NCI-H526 (cell line): Measurements from ENCODE around the gene ZNF22.

Experiments
- DNase-seq, 2 experiments: peaks; one replicate each; lab custom pipeline; 2025; lab: John Stamatoyannopoulos, UW

ZNF22 gene

DNA sequence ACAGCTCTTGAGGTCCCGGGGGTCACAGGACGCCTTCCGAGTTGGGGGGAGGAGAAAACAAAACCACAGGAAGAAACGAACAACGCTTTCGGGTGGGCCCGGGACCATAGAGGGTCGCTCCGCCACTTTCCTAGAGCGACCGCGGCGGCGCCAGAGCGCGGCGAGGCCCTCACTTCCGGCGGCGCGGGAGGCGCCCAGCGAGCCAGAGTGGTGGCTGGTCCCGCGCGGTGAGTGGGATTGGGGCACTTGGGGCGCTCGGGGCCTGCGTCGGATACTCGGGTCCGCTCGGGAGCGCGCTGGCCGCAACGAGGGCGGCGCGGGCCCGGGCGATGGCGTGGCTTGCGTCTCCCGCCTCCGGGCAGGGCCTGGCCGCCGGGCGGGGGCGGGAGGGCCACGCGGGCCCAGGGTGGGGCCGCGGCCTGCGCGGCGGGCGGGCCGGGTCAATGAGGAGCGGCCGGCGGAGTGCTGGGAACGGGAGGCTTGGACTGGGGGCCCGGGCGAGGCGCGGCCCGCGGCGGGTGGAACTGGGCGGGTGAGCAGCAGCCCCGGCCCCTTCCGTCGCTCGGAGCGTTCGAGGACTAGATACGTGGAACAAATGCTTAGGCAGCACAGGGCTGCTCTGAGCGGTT, at the start of gene ZNF22:
TSS of gene ZNF22 (plus strand) at position 172 of the 629 bp plus-strand sequence. CDS start 2,446 bp downstream, outside the sequence.
- DNase-seq, result peak in 1 of 2 experiments; percentile 53

DNA sequence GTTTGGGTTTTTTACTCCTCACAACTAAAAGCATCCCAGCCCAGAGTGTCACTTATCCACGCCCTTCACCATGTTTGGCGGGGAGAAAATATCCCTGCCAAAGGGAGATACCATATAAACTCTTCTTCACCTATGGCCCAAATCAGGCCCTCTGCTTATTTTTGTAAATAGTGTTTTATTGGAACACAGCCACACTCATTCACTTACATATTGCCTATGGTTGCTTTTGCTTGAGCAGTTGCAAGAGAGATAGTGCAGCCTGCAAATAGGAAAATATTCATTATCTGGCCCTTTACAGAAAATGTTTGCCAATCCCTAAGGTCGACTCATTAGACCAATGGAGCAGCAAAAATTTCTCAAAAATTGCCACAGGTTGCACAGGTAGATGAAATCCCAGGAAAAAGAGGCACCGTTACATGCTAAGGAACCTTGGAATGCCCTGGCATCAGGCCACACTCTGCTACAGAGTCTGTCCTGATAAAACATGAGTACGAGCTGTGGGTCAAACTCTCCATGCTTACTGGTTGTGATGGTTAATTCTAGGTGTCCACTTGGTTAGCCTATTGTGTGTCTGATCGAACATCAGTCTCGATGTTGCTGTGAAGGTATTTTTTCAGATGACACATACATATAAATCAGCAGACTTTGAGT, 49.0 kb upstream of the ZNF22 start:
- DNase-seq, result no peak

DNA sequence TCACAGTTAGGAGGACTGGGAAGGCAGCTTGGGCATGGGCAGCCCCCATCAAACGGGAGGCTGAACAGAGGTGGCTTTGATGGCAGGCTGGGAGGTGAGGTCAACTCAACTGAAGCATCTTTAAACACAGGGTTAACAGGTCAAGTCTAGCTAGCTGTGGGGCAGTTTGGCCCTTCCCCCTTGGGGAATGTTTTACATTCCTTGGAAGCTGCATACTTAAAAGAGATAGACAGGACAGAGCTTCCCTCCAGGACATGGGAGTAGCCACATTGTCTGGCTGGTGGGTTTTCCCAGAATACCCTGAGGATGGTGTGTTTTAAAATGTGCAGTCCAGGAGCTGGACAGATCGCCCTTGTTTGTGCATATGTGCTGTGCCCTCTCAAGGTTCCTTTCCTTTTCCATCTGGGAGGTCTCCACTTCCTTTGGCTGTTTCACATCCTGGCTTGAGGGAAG, 47.9 kb upstream of the ZNF22 start:
- no peak for DNase-seq

DNA sequence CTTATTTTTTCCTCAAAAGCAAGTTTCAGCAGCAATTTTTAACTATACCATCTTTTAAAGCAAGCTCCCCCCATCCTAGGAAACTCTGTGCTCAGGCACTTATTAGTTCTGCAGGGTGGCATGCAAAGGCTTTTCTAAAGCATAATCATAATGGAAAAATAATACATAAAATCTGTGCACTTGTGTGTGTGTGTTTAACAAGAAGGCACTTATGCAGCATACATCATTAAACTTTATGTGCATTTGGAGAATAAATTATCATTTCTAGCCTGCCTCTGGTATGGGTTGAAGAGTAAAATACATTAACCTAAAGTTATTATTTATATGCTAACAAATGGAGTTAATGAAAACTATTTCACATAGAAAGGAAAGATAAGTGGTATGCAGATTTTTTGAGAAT, 46.7 kb upstream of the ZNF22 start:
- no peak for DNase-seq

DNA sequence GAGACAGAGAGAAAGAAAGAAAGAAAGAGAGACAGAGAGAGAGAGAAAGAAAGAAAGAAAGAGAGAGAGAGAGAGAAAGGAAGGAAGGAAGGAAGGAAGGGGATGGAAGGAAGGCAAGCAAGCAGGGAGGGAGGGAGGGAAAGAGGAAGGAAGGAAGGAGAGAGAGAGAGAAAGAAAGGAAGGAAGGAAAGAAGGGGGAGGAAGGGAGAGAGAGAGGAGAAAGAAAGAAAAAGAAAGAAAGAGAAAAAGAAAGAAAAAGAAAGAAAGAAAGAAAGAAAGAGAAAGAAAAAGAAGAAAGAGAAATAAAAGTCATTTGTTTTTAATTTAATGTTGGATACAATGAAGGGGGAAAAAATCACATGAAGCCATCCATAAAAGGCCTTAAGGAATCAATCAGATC, 45.8 kb upstream of the ZNF22 start:
- no peak for DNase-seq

DNA sequence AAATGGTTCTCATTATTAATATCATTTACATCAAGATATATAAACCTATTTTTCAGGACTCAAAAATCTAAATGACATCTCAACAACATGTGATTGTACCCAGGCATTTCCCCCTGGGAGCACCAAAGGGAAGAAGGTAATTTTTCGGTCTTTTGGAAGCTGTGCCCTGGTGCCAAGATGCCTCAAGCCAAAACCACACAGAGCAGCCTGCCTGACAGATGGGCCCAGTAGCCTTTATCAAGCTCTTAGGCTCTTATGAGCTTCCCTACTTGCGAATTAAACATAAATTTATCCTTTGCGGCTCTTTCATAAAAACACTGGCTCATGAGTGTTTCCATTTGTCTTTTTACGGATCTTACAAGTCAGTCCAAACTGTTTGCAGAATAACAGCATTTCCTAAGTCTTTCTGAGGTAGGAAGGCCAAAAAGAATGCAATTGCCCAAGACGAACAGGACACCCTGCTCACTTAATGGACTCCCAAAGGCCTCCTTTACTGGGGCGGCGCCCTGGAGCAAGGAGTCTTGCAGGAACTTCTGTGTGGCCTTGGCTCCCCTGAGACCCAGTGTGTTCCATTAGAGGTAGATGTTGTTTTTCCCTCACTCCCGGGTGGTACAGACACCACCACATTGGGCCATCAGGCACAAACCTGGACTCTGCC, 45.2 kb upstream of the ZNF22 start:
- DNase-seq, result no peak

DNA sequence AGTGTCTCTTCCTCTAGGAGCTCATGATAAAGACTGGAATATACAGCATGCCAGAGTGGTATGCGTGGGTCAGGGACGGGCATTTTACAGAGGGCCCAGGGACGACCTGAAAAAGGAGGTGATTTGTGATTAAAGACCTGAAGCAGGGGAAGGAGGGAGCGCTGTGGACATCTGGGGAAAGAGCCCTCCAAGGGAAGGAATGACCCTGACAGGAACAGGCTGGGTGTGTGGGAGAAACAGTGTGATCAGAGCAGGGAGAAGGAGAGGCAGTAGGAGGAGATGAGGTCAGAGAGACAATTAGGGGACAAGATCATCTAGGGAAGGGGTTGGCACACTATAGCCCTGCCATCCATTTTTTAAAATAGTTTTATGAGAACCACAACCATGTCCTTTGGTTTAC, 44.5 kb upstream of the ZNF22 start:
- DNase-seq, result no peak

DNA sequence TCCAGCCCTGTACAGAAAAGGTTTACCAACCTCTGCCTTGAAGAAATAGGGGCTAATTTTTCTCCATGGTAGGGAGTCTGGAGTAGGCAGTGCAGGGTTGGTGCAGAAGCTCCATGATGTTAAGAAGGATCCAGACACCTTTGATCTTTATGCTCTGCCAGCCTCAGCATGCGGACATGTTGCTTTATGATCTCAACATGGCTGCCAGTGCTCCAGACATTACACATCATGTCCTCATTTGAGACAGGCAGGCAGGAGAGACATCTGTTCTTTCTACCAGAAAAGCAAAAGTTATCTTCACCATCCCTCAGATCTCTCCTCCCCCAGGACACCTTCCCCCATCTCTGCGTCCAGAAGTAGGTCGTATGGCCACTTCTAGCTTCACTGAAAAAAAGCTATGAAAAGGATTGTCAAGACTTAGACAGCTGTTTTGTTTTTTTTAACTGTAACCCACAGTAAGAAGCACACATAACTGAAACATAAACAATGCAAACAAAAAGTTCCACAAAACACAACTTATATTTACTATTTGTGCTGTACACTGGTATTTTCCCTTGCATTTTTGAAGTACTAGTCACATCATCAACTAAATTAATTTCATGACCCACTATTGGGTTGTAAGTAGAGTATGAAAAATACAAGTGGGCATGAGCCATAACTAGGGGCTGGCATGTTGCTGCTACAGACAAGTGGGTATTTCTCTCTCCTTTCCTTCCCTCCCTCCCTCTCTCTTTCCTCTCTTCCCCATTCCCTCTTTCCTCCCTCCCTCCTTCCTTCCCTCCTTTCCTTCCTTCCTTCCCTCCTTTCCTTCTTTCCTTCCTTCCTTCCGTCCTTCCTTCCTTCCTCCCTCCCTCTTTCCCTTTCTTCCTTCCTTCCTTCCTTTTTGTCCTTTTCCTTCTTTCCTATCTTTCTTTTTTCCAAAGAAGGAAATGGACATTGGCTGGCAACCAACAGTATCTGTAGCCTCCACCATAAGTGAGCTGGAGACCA, 43.7 kb upstream of the ZNF22 start:
- no peak for DNase-seq

DNA sequence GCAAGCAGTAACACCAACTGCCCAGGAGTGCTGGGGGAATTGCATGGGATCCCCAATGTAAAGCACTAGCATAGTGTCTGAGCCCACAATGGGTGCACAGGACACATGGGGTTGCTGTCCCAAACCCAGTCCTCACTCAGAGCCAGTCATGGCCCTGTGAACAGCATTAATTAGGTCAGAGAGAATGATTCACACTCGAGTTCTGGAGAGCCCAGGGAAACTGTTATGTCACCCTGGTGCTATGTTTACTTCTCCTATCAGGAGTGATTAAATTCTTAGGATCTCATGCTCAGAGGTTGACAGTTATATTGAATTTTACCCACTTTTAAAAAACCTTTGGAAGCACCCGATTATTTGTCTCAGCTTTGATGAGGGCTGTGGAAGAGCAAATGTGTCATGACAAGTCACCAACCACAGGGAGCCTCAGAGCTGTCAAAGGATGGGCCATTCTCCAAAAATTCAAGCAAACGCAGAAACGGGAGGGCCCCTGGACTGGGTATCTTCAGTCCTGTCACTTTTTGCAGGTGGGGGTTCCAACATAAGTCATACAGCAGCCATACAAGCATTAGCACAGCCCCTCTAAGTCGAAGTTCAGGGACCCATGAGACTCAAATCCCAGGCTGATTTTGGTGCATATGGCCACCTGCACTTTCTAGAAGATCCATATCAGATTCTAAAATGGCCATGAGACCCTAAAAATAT, 42.4 kb upstream of the ZNF22 start:
- no peak for DNase-seq

DNA sequence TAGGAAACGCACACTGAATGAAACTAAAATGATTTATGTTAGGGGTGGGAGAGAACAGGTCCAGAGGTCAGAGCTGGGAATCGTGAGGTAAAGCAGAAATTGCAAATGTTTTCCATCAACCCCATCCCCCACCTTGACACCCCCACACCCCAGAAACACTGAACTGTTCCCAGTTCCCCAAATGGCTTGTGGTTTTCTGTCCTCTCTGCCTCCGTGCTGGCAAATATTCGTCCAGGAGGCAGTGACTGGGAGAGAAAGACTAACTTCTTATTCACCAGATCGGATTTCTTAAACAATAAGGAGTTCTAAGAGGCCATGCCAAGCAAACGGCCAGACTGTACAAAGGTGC, 41.9 kb upstream of the ZNF22 start:
- DNase-seq, result no peak

DNA sequence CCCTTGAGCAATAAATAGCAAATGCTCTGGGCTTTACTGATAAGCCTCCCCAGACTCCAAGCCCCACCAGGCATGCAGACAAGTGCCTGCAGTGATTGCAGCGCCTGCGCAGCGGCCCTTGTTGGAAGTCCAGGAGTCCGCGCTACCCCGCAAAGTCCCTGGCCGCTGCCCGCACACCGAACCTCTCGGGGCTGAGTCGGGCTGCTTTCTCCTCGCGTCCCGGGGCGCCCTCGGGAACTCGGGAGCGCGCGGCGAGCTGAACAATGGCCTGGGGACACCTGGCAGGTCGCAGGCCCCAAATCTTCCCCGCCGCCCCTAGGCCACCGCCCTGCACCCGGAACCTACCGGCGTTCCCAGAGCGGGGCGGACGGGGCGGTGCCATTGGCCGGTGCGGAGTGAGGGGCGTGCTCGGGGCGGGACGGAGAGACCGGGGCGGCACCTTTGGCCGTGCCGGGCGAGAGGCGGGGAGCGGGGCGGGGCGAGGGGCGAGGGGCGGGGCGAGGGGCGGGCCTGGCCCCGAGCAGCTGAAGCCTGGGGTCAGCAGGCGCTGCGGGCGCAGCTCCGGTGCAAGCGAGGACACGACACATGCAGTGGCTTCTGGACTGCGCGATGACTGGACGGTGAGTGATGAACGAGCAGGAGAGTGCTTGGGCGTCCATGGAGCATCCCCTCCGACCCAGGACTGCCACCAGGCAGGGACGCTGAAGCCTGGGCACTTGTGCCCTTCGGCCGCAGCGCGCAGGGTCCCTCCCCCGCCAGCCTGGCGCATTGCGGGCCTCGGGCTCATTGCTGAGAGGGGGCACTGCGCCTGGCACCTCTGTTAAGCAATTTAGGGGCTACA, 41.3 kb upstream of the ZNF22 start, which contains the start of gene RASSF4:
TSS of gene RASSF4 (plus strand) at position 556 of the 841 bp plus-strand sequence. CDS start 10,401 bp downstream, outside the sequence.
- peak; percentile 26 to 86 for DNase-seq

DNA sequence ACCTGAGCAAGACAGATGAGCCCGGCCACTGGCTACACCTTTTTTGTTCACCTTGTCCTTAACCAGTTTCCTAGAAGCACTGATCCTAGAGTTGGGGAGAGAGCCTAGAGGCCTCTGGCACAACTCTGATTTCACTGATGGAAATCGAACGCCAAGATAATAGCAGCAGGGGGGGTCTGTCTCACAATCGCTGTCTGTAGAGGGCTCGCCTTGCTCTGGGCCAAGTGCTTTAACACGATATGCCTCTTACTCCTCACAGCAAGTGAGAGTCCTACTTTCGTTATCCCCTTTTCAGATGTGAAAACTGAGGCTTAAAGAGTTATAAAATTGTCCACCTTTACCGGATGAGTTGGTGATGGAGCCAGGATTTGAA, 40.6 kb upstream of the ZNF22 start:
- peak in 1 of 2 experiments; percentile 34 for DNase-seq

DNA sequence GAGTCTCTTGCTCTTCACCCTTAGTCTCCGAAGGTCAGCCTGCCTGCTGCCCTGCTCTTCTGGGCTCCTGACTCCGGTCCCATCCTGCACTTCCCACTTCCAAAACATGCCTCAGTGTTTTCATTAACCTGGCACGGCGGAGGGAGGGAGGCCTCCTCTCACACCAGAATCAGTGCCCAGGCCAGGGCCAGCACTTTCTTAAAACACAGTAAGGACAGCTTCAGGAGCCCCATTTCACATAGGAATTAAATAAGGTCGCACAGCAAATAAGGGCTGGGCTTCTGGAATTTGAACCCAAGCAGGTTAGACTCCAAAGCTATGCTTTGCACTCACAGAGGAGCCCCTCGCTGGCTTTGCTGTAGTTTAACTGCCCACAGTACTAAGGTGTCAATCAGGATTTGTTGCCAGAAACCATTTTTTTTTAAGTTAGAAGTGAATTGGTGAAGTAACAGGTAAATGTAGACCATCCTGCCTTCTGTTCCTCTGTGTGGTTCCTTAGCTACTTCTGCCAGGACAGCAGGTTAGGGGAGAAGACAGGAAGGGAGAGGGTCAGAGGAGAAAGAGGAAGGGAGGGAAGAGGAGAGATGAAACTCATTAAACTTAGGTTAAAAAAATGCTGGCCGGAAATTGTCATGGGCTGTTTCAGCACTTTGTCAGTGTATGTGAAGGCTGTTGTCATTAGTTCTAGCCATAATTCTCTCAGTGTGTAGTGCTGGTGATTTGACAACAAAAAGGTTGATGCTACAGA, 40.1 kb upstream of the ZNF22 start:
- no peak for DNase-seq

DNA sequence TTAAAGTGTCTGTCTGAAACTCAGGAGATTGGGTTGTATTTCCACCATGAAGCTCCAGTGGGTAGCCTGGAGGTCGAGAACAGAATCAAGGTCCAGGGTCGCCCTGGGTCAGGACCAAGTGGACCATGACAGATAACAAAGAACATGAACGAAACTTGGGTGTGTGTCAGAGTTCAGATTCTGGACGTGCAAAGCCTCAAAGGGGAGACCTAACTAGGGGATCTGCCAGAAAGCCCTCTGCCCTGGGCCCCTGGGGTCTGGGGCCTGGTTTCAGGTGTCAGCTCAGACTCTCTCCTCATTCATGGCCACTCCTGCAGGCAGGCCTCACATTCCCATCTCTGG, 39.5 kb upstream of the ZNF22 start:
- DNase-seq, result no peak

DNA sequence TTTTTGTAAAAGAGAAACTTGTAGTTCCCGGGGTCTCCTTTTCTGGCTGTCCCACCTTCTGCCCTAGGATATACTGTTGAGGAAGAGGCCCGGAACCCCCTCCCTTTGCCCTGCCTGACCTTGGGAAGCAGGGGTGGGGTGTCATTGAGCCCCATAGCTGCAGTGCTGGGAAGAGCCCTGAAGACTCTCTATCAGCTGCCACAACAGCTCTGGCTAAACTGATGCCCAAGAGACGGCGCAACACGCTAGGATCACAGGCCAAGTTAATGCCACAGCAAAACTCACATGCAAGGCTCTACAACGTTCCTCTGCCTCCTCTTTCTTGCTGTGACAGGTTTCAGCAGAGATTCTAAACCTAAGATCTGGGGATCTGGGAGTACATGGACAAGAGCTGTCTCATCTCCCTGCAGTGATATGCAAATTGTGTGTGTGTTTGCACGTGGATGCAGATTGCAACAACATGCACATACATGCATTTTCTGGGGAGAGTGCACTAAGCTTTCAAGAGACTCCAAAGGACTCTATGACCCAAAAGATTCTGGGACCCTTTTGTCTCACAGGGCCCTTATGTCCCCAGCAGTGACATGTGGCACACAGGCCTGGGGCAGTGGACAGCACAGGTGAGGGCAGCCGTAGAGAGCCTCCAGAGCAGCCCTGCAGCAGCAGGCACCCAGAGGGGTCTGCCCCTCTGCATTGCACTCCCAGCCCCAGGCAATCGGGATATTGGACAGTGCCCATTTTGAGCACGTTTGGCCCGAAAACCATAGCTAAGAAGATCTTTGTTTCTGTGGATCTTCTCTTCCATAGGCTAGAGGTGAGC, 38.6 kb upstream of the ZNF22 start:
- DNase-seq, result peak in 1 of 2 experiments; percentile 4

DNA sequence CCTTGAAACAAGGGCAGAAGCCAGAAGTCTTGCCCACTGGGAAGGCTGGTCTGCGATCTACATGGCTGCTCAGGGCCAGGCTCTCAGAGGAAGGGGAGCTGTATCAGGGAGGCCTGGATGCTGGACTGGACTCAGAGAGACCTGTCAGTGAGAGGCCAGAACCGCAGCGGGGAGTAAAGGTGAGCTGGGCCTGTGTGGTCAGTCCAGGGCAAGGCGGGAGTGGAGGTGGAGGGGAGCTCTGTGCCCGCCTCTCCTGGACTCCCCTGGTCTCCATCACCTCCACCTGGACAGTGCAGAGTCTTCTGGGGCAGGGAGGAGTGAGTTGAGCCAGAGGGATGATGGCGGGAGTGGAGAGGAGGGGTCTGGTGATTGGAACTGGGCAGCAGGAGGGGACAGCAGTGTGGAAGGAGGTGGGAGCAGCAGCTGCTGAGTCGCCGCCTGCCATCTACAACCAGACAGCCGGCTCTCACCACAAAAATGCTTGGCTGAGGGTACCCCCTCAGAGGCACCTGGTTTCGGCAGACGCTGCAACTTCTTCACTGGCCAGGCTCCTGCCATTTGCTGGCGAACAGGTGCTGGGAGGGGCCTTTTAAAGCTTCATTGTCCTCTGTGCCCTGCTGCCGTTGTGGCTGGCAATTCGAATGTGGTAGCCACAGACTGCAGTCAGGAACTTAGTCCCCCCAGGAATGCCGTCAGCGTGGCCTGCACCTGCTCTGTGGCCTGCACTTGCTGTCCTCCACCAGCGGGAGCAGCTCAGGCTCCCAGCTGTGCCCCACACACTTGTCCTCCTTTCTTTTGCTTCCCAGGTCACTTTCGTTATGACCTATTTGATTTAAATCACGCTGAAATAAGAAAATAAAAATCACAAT, 37.6 kb upstream of the ZNF22 start:
- peak in 1 of 2 experiments; percentile 26 for DNase-seq

DNA sequence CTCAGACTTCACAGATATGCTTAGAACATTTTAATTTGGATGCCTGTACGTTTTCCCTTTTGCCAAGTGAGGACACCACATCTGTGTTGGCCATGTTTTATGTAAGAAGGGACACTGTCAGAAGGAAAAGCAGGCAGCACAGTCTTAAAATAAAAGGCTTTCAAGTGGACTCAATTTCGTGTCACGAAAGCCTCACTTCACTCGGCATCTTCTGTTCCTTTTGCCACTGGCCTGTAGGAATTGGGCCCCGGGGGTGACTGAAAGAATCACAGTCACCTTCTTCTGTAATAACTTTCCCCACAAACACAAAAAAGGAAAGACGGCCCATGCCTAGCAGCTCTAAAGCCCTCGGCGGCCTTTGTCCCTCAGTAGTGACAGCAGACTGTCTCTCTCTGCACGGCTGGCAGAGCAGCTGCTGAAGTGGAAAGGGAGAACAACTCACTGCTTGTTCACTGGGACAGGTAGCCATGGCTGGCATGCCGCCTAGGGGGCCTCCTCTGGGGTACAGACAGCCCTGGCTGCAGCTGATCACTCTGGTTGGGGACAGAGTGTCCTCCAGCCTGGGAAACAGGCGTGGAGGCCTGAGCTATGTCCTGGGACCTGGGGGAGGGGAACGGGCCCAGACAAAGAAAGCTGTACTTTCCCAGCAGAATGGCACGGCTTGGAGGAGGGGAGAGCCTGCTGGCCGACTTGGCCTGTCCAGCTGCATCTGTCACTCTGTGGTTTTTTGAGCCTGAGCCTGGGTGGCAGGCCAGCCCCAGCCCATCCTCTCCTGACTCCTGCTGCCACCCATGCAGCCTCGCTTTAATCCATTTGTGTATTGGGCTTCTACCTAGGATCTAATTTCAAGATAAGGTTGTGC, 36.7 kb upstream of the ZNF22 start:
- peak in 1 of 2 experiments; percentile 23 for DNase-seq
